DMS53 (cell line): ENCODE results near the gene TRIML2.
"Not testable (repeated sequence)": the region's sequence is repeated elsewhere in the genome, so short reads cannot be mapped to it uniquely, and the experiment has no call there.

Source experiments
- DNase-seq: peaks from one replicate; lab custom pipeline; 2025; lab: John Stamatoyannopoulos, UW

TRIML2 gene

DNA sequence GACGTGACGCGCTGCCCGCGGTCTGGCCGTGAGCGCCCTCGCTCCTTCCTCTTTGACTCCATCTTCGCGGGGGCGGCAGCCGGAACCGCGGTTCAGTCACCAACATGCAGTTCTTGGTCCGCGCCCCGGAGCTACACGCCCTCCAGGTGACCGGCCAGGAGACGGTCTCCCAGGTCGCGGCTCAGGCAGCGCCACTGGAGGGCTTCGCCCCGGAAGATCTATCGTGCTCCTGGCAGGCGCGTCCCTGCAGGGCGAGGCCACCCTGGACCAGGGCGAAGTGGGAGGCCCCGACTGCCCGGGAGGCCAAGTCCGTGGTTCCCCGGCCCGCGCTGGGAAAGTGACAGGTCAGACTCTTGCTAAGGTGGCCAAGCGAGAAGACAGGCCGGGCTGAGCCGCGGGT, 2.9 kb downstream of the TRIML2 start:
- DNase-seq = no peak

DNA sequence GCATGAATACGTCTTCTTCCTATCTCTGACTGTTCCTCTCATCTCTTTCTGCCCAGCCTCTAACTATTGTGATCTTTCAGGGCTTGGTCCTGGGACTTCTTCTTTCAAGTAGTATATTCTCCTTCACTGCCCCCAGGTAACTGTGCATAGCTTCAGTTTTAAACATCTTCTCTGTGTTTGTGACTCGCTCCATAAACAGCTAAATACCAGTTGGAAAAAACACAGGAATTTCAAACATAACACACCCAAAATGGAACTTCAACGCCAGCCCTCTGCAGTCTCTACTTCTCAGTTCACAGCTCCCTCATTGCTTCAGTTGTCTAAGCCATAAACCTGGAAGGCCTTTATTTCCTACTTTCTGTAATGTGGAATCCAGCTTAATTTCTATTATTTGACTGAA, 16.6 kb downstream of the TRIML2 start:
- DNase-seq = no peak

DNA sequence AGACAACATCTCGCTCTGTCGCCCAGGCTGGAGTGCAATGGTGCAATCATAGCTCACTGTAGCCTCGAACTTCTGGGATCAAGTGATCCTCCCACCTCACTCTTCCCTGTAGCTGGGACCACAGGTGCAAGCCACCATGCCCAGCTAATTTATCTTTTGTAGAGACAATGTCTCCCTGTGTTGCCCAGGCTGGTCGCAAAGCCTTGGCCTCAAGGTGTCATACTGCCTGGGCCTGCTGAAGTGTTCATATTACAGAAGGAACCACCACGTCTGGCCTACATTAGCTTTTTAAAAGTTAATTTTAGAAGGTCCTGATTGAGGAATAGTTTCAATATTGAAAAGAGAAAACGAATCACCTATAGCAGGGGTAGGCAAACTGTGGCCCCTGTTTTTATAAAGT, 22.5 kb downstream of the TRIML2 start:
- no peak for DNase-seq

DNA sequence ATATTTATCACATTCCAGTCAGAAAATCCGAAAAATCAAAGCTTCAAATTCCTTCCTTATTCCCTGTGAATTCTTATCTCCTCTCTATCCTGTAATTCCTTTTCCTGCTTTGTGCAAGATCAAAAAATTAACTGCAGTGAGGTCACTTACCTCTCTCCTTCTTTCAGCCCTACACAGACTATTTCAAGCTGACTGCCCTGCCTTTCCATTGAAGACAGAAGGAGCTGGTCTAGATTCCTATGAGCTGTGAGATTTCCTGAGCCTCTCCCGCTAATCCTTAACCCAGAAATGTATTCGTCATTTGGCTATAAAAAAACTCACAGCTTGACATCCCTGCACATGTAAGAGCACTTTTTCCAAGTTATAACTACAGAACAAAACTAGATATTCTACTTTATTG, 26.6 kb downstream of the TRIML2 start:
- no peak for DNase-seq

DNA sequence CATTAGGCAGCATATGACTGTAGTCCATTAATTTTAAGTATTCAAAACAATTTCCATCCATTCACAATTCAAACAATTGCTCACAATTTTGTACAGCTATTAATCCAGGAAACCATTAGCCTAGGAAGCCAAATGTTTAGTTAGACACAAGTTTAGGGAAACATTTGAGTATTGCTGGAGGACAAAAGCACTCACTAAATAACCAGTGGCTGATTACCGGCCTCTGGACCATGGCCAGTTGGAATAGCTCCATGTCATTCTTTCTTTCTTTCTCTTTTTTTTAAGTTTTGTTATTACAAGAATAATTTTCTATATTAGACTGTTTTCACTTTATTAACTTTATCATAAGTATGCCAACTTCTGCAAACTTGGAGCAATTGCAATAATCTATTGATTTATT, 31.3 kb downstream of the TRIML2 start:
- no peak for DNase-seq

DNA sequence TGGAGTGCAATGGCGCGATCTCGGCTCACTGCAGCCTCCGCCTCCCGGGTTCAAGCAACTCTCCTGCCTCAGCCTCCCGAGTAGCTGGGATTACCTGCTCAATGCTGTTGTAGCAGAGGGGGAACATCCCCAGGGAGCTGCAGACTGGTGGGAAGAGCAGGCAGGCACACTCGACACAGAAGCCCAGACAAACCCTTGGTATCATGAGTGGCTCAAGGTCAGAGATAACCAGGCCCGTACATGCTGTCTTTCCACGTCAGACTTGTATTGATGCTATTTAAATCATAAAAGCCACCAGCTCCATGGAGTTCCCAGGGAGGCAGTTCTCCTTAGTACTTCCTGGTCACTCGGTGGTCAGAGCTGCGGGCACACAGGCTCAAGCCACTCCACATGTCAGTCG, 33.2 kb downstream of the TRIML2 start:
- no peak for DNase-seq

DNA sequence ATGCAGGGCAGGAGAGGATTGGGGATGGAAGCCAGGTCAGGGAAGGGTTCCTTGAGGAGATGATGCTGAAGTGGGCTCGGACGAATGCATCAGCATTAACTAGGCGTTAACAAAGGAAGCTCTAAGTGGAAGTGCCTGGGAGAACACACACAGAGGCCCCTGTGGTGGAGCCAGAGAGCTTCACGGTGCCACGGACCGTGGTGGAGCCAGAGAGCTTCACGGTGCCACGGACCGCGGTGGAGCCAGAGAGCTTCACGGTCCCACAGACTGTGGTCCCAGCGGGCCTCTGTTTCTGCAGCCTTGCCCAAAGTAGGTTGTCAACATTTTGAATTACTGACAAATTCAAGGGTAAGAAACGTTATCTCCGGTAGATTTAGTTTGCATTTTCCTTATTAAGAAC, 48.3 kb downstream of the TRIML2 start:
- no peak for DNase-seq

DNA sequence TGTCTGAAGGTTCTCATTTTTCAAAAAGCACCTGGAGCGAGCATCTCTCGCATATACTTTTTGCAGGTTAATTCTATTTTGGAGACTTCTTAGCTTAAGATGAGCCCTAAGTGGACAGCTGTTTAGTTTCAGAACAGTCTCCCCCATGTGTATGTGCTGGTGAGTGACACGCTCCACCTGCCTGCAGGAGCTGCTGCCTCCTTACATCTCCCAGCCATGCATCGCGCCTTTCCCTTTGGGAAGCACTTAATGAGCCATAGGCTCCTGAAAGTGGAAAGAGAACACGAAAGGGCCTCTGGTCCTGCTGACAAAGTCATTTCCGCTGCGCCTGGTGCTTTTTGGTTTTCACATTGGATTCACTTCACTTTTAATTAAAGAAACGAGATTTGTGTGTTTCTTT, 56.1 kb downstream of the TRIML2 start:
- DNase-seq = no peak

DNA sequence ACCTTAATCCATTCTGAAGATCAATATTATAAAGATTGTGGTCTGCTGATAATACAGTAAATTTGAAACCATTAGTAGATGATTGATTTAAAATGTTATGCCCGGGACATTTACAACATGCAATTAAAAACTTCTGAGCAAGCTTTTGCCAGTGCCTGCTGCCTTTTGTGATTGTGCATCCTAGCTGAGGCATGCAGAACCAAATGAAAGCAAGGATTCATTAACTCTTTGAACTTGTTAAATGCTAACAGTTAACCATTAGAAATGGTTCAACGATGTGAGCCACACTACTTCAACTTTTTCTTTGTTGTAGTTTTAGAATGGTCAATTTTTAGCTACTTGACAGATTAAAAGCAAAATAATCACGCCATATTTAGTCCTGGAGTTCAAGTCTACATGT, 62.7 kb downstream of the TRIML2 start:
- no peak for DNase-seq

DNA sequence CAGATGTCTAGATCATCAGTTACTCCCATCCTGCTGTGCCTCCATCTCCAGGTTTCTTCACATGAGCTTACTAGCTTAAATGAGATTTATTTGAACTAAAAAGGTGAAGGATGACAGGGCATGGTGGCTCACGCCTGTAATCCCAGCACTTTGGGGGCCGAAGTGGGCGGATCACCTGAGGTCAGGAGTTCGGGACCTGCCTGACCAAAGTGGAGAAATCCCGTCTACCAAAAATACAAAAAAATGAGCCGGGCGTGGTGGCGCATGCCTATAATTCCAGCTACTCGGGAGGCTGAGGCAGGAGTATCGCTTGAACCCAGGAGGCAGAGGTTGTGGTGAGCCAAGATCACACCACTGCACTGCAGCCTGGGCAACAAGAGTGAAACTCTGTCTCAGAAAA, 63.9 kb downstream of the TRIML2 start:
- not testable (repeated sequence) for DNase-seq

DNA sequence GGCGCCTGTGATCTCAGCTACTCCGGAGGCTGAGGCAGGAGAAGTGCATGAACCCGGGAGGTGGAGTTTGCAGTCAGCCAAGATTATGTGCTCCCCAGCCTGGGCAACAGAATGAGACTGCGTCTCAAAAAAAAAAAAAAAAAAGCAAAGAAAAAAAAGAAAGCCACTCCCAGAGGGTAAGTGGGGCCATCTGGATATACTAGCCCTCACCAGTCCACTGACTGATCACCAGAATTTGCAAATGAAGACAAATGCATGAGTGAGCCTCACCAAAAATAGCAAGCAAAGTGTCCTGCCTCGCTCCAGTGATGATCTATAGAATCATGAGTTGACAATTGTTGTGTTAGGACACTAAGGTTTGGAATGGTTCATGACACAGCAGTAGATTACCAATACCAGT, 66.2 kb downstream of the TRIML2 start:
- no peak for DNase-seq

DNA sequence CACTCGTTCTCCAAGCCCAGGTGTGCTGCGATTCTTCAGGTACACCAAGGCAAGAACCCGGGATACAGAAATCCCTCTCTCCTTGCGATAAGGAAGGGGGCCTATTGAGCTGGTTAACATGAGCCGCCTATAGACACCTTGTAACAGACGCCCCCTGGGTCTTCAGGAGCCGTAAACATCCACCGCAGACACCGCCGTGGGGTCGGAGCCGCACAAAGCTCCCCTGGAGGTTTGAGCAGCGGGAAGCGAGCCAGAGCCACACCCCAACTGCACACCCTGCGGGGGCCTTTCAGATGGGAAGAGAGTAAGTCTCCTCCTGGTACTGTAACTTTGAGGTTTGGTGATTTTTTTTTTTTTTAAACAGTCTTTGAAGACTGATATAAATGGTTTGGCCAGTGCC, 67.2 kb downstream of the TRIML2 start:
- DNase-seq = no peak

DNA sequence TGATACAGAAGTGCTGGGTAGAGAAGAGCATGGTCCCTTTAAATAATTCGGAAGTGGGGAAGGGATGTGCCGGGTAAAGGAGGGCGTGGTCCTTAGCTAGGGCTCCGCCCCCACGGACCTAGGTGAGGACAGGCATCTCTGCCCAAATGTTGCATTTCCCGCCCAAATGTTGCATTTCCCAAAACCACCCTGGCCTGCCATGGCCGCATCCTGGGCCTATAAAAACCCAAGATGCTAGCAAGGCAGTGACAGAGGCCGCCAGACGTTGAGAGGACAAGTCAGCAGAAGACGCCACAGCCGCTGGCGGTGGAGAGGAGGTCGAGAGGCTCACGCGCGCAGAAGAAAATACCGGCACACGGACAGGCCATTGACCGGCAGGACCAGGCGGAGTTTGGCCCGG, 67.7 kb downstream of the TRIML2 start:
- DNase-seq = no peak
